T47D (cell line): ENCODE results near the gene CPN2.

ENCODE experiments used
- DNase-seq, 2 experiments: peaks; one replicate each; pipeline versions ENCODE4 v3.0.0 to v3.0.0-alpha.2; 2011 to 2012; ENCODE audit warnings: low read depth in 1 of 2, low spot score in 1 of 2
- JUND ChIP-seq: IDR thresholded peaks from 2 replicates; pipeline ENCODE4 v1.6.1; 2012; ENCODE audit warnings: low read depth
- in situ Hi-C: cut with HindIII; loops from 2 replicates; pipeline ENCODE4 v1.10.0; 2016; ENCODE audit warnings: low sequenced_read_pairs, low pct_unique_long_range_greater_than_20kb

CPN2 gene

DNA sequence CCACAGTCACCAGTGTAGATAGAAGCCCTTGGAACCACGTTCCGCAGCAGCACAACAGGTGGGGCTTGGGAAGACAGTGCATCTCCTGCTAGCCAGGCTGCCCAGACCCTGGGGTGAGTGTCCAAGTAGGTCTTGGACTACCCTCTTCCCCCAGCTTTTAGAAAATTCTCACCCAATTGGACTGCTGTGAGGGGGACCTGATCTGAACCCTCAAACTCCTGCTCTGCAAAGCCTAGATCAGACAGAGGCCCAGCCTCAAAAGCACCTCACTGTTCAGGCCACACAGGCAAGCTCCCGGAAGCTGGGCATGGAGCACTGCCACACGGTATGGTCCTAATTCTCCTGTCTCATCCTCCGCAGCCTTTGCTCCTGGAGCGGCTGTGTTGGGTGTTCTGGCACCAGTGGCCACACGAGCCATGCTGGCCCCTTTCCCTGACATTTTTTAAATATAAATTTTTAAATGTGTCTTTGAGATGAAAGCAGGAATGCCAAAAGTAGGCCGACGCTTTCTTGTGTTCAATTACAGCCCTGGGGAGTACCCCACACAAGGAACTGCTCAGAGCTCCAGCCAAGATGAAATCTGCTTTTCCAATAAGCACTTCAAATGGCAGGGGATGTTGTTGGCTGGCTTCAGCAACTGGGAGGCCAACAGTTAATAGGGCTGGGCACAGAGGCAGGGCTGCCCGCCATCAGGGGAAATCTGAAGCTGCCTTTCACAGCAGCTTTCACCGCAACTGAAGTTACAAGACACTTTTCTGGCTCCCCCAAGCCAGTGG is 40.9 kb downstream of the CPN2 start:
- TF ChIP-seq JUND = no peak
- DNase-seq = no peak
- in situ Hi-C loops = no loop called here

DNA sequence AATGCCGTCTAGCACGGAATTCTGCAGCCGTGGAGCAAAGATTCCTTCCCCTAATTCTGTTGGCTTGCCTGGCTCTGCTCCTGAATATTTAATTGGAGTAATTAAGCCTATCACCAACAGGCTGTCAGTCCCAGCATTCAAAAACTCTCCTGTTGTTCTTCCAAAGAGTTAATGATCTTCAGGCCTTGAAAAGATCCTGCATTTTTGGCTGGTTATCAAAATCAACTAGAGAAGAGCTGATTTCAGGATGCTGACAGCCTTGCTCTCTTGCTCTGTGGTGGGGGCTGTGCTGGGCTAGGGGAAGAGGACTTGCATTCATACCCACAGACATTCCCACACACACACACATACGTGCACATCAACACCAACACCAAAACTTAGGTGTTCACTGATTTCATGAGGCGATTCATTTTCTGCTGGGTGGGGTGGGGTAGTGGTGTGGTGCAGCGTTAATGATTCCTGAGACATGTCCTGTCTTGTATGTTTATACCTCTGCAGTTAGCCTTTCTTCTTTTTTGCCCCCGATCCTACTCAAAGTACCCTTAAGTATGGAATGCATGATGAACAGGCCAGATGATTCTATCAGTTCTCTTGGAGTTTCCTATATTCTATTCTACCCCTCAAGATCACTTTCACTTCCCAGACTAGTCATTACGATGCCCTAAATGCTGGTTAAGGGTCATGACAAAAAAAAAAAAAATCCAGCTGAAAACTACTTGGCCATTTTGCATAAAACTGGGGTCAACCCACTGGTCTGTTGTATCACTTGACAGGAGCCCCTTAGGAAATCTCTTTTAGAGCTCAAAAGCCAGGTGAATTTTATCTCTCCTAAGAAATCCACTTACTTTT is 42.3 kb downstream of the CPN2 start:
- DNase-seq = no peak
- TF ChIP-seq JUND = no peak
- in situ Hi-C loops = no loop called here

DNA sequence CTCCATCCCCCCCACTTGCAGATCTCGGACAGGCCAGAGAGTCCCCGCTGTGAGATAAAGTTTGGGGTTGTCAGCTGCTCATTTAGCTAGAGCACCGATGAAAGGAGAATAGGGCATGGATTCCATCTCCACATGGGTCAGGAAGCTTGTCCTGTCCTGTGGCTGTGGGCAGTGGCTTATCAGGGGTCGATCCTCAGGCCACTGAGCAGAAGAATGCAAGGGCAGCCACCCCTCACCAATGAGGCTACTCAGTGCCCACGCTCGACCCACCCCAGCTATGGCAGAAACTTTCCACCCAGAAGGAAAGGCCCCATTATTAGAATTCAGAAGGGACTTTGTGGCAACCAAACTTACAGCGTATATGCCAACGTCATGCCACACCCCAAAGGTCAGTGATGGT is 43.3 kb downstream of the CPN2 start:
- in situ Hi-C loops = no loop called here
- no peak for DNase-seq
- TF ChIP-seq JUND = no peak

DNA sequence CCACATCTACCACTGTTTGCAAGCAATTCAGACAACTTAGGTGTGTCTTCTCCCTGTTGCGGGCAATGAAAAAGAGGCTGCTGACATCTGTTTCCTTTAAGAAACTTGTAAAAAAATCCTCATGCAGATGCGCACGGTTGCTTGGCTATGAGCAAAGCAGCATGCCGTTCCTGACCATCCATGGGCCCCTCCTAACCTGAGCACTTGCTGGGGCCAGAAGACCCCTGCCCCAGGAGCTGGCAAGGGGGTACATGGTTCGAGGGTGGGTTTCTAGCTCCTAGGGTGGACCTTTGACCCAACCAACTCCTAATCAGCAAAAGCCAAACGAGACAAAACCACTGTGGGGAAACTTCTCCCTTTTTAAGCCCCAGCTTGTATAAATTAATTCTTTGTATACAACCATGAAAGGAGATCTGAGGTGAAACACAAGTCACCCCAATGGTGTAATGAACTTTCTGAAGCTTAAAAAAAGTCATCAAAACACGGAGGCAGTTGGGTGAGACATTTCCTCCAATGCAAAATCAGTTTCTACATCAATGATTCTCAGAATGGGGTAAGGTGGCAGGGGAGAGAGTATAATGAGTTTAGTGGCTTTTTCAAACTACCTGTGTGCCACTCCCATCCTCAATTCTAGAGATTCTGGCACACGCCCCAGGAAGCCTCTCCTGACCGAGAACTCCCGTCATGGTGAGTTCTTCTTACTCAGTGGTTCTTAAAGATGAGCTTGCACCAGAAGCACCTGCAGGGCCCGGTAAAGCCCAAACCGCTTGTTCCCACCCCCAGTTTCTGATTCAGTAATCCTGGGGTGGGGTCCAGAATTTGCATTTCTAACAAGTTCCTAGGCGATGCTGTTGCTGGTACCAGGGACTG is 44.1 kb downstream of the CPN2 start:
- in situ Hi-C loops = no loop called here
- DNase-seq = no peak
- TF ChIP-seq JUND = no peak

DNA sequence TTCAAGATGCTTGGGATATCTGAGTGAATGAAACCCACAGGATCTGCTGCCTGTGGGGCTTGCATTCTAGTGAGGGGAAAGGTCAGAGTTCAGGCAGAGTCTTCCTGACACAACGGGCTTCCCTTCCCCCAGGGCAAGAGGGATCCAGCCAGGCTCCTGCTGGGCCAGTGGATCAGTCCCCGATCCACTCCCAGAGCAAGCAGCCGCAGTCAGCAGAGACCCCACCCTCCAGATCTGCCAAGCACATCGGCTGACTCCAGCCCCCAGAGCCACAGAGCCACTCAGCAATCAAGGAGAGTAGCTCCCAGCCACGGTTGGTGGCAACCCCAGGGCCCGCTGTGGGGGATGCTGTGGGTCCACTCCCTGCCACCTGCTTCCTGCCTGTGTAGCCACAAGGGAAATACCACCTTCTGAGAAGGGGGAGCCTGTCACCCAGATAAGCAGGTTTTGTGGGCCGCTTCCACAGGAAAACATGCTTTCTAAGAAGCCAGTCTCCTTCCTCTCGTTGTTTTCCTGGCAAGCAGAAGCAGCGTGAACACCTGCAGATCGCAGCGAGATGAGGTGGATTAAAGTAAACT is 44.9 kb downstream of the CPN2 start:
- TF ChIP-seq JUND = no peak
- in situ Hi-C loops = no loop called here
- DNase-seq = no peak

DNA sequence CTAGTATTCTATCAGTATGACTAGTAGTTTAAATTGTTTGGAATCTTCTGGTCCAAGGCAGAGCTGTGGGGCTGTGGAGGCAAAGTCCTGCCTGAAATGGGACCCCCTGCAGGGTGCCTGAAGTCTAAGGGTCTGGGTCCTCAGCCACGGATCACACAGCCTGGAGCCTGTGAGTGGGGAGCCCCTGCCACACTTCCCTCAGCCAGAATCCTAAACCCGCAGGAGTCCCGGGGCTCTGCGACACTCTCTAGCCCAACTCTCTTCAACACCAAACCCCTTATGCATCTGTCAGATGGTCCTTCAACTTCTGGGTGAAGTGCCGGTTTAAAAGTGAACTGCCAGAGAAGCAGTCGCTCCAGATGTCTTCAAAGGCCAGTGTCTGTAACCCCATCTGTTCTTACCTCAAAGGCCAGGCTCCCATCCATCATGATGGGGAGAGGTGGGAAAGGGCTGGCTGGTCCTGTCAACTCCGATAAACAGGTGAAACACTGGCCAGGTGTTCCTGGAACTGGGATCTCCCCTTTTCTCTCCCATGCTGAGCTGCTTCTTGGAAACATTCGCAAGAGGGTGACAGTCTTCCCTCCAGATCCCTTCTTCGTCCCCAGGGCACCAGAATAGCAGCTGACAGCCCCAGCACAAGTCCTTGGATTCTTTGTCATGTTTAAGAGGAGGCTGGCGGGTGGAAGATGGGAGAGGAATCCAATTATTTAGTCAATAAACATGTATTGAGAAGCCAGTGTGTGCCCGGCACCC is 45.6 kb downstream of the CPN2 start:
- in situ Hi-C loops = no loop called here
- DNase-seq = no peak
- no peak for TF ChIP-seq JUND

DNA sequence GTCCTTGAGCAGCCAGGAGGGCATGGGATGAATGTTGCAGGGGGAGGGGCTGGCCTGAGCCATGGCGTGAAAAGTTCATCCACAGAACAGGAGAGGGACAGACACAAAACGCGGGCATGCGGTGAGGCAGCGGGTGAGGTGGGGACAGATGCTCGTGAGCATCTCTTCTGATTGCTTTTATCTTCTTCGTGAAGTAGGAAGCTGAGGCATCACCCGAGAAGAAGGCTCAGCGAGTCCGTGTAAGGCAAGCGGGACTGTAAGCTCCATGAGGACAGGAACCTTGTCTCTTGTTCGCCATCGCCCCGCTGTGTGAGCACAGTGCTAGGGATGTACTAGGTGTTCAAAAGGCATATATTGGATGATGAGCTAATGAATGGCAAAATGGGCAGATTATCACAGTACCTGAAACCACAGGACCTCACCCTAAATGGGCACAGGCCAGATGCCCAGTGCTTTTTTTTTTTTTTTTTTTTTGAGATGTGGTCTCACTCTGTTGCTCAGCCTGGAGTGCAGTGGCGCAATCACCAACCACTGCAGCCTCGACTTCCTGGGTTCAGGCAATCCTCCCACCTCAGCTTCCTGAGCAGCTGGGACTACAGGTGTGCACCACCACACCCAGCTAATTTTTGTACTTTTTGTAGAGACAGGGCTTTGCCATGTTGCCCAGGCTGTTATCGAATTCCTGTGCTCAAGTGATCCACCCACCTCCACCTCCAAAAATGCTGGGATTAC is 46.8 kb downstream of the CPN2 start:
- DNase-seq = no peak
- TF ChIP-seq JUND = no peak
- in situ Hi-C loops = no loop called here

DNA sequence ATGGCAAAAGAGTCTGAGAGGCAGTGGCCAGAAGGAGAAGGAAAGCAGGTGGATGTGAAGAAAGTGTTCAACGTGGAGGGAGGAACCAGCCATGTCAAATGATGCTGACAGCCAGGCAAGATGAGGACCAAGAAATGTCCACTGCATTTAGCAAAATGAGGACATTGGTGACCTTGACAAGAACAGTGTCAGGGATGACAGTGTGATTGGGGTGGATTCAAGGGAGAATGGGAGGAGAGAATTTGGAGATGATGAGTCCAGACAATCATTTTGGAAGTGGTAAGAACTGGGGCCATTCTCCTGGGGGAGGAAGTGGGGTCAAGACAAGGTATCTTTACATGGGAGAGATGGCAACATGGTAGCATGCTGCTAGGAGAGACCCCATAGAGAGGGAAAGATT is 47.4 kb downstream of the CPN2 start:
- in situ Hi-C loops = no loop called here
- TF ChIP-seq JUND = no peak
- no peak for DNase-seq

DNA sequence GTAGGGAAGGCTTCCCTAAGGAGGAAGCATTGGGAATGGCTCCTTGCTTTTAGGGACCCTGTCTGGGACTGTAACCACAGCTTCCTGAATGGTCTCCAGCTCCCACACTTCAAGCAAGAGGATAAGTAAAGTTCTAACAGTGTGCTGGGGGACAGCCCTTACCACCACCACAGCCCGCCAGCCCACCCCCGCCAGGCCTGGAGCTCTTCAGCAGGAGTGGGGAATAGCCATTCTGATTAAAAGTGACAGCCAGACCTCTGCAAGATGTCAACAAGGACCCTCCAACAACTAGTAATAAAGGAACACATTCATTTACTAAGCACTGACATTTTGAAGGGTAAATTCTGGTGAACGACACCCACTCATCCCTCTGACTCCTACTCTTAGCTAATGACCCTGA is 49.4 kb downstream of the CPN2 start:
- in situ Hi-C loops = no loop called here
- no peak for TF ChIP-seq JUND
- no peak for DNase-seq

DNA sequence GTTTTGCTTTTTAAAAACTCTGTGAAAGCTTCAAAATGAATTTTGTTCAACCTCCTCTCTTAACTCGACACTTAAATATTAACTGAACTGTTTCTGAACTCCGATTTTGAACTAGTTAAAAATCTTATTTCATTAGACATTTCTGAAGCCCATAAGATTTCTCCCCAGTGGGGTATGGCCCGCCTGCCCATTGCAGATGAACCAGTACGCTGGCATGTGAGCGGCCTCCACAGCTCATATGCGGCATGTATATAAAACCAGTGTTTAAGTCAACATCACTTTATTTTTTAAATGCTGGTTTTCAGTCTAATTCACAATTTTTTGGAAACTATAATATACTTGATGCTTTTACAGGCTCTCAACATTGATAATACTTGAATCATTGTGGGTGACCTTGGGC is 50.2 kb downstream of the CPN2 start:
- no peak for TF ChIP-seq JUND
- DNase-seq = no peak
- in situ Hi-C loops = no loop called here

DNA sequence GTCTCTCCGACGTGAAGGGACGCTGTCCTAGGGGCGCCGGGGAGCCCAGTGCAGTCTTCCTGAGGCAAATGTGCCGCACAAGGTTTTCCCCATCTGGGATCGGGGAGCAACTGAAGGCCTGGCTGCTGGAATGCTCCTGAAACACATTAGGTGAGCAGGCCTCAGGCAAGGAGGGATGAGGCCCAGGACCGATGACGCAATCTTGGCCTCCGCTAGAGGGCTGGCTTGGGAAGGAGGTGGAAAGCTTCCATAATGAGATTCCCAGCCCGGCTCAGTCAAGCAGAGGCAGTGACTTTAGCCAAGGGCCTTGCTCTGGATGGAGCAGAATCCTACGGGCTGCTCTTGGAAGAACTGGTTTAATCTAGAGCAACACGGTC is 50.8 kb downstream of the CPN2 start:
- peak; percentile 77 to 86 for DNase-seq
- in situ Hi-C loops = no loop called here
- TF ChIP-seq JUND = no peak
